ENCODE measurements around the gene ME3. TPM values are rescaled to one million over a fixed set of nuclear protein-coding genes. Genes with fewer than 3 reads are reported as not detected.

ME3 gene
- total RNA-seq, 1 experiment from 2014 or later = 83.8 TPM

- intact Hi-C loops (cut with micrococcal nuclease) = no loop called here
- Histone ChIP-seq H2AFZ (ENCODE audit: low read length) (no peak overlapping the region), H3K9ac (ENCODE audit: low read length) (no peak overlapping the region), H3K36me3 (ENCODE audit: low read depth, low read length) (no peaks in the 10 kb centered on the region), H3K4me2 (ENCODE audit: low read length) (no peak overlapping the region), H3K9me3 (ENCODE audit: low read length) (no peaks in the 10 kb centered on the region), H3K27ac (ENCODE audit: low read length) (no peak overlapping the region), H3K27me3 (ENCODE audit: low read length) (no peaks in the 10 kb centered on the region), H3F3A (ENCODE audit: low read length, unreplicated experiment) (no peaks in the 10 kb centered on the region), H3K4me1 (ENCODE audit: insufficient read depth, low read length) (no peaks in the 10 kb centered on the region), H3K4me3 (ENCODE audit: low read length) (no peak overlapping the region), H3K9me2 (replicated peaks; ENCODE audit: low read length) (no peaks in the 10 kb centered on the region), H3K79me2 (ENCODE audit: low read length) (no peaks in the 10 kb centered on the region), H4K20me1 (ENCODE audit: low read length) (no peaks in the 10 kb centered on the region)
- no TSS peak for BruUV-seq (replicated peaks)
- DNase-seq = no peak
- no peak for ATAC-seq
- no peak for TF ChIP-seq EZH2phosphoT487 (IDR thresholded peaks at IDR 0.05; ENCODE audit: borderline replicate concordance, low read length)
- TF ChIP-seq CTCF (conservative IDR thresholded peaks at IDR 0.05; ENCODE audit: low read depth, low read length) = no peak
- TF ChIP-seq EZH2 (IDR thresholded peaks at IDR 0.05; ENCODE audit: low read length, unreplicated experiment) = no peak
- POLR2A ChIA-PET (ENCODE audit: unreplicated experiment) = no interaction called here
- CTCF ChIA-PET = no interaction called here
These were observed 34.1 kb upstream of the ME3 start for GRCh38 chr11:86706338-86707131.

GRCh38 chr11:86704710-86705109, 32.3 kb upstream of the ME3 start:
- CTCF ChIA-PET = no interaction called here

More at GRCh38 chr11:86704710-86705109, 32.3 kb upstream of the ME3 start:
- Histone ChIP-seq H3K27ac (ENCODE audit: low read length) (no peak overlapping the region), H2AFZ (ENCODE audit: low read length) (no peak overlapping the region), H4K20me1 (ENCODE audit: low read length) (no peaks in the 10 kb centered on the region), H3K79me2 (ENCODE audit: low read length) (no peaks in the 10 kb centered on the region), H3K27me3 (ENCODE audit: low read length) (no peaks in the 10 kb centered on the region), H3K36me3 (ENCODE audit: low read depth, low read length) (no peaks in the 10 kb centered on the region), H3K9me3 (ENCODE audit: low read length) (no peaks in the 10 kb centered on the region), H3F3A (ENCODE audit: low read length, unreplicated experiment) (no peaks in the 10 kb centered on the region), H3K4me3 (ENCODE audit: low read length) (no peak overlapping the region), H3K4me2 (ENCODE audit: low read length) (no peak overlapping the region), H3K4me1 (ENCODE audit: insufficient read depth, low read length) (0 out of 2 replicates have a peak, but pooled peaks cover under 1% of the 10 kb centered on the region), H3K9ac (ENCODE audit: low read length) (no peak overlapping the region), H3K9me2 (replicated peaks; ENCODE audit: low read length) (no peaks in the 10 kb centered on the region)
- TF ChIP-seq EZH2phosphoT487 (IDR thresholded peaks at IDR 0.05; ENCODE audit: borderline replicate concordance, low read length) (no peak), CTCF (conservative IDR thresholded peaks at IDR 0.05; ENCODE audit: low read depth, low read length) (no peak), EZH2 (IDR thresholded peaks at IDR 0.05; ENCODE audit: low read length, unreplicated experiment) (no peak)
- BruUV-seq (replicated peaks) = no TSS peak
- DNase-seq (no peak), ATAC-seq (no peak)
- intact Hi-C loops (cut with micrococcal nuclease) = no loop called here
- POLR2A ChIA-PET (ENCODE audit: unreplicated experiment) = no interaction called here
